Hepatocyte (in vitro differentiated cells): Measurements from ENCODE around the gene STK24. TPM values are rescaled to one million over a fixed set of nuclear protein-coding genes. Genes with fewer than 3 reads are reported as not detected.

Experiments
- DNase-seq: peaks from one replicate; pipeline ENCODE4 v3.0.0-alpha.2; 2016; ENCODE audit warnings: low spot score
- H2AFZ ChIP-seq: fragments of 200-600 bp; sonication (generic); 2 replicates; pipeline ENCODE4 v1.6.0; 2016; ENCODE audit warnings: antibody characterized with exemption, mild to moderate bottlenecking
- H3K27ac ChIP-seq: fragments of 200-600 bp; sonication (generic); 2 replicates; pipeline ENCODE4 v1.5.1; 2016; ENCODE audit warnings: mild to moderate bottlenecking
- H3K27me3 ChIP-seq: fragments of 200-600 bp; sonication (generic); 2 replicates; pipeline ENCODE4 v1.6.1; 2016
- H3K36me3 ChIP-seq: fragments of 200-600 bp; sonication (generic); replicated peaks from 2 replicates; pipeline ENCODE4 v1.5.1; 2016; ENCODE audit warnings: low read depth; ENCODE audit not compliant: insufficient read depth
- H3K4me1 ChIP-seq: fragments of 200-600 bp; sonication (generic); 2 replicates; pipeline ENCODE4 v1.5.1; 2016; ENCODE audit warnings: mild to moderate bottlenecking, moderate library complexity; ENCODE audit not compliant: insufficient read depth
- H3K4me2 ChIP-seq: fragments of 200-600 bp; sonication (generic); 2 replicates; pipeline ENCODE4 v1.6.0; 2016
- H3K4me3 ChIP-seq: fragments of 200-600 bp; sonication (generic); 2 replicates; pipeline ENCODE4 v1.5.1; 2016; ENCODE audit warnings: mild to moderate bottlenecking
- H3K79me2 ChIP-seq: fragments of 200-600 bp; sonication (generic); 2 replicates; pipeline ENCODE4 v1.6.0; 2017; ENCODE audit warnings: mild to moderate bottlenecking
- H3K9me2 ChIP-seq: fragments of 200-600 bp; sonication (generic); replicated peaks from 2 replicates; pipeline ENCODE4 v1.6.0; 2017; ENCODE audit warnings: mild to moderate bottlenecking; ENCODE audit not compliant: insufficient read depth
- H3K9me3 ChIP-seq: fragments of 200-600 bp; sonication (generic); 2 replicates; pipeline ENCODE4 v1.5.1; 2016; ENCODE audit warnings: low read depth, mild to moderate bottlenecking
- H4K20me1 ChIP-seq: fragments of 200-600 bp; sonication (generic); 2 replicates; pipeline ENCODE4 v1.6.0; 2016; ENCODE audit warnings: mild to moderate bottlenecking; ENCODE audit not compliant: insufficient read depth, poor library complexity, severe bottlenecking
- EZH2 ChIP-seq: fragments of 200-600 bp; sonication (generic); IDR thresholded peaks from 2 replicates; pipeline ENCODE4 v1.6.1; 2016; ENCODE audit warnings: antibody characterized with exemption, mild to moderate bottlenecking, borderline replicate concordance
- EZH2phosphoT487 ChIP-seq: fragments of 200-600 bp; sonication (generic); IDR thresholded peaks from one replicate; pipeline ENCODE4 v1.6.1; 2018; ENCODE audit warnings: antibody characterized with exemption, mild to moderate bottlenecking, low read depth, moderate library complexity; ENCODE audit not compliant: unreplicated experiment, severe bottlenecking
- WGBS: methylation state at CpG from one replicate; pipeline ENCODE4 v1.1.6; 2016; ENCODE audit warnings: low lambda C conversion rate; ENCODE audit errors: missing lambda C conversion rate; 5-methylcytosine and 5-hydroxymethylcytosine counted together
- polyA plus RNA-seq: library from polyadenylated mRNA; unstranded; fragments of >200 nt; fragmentation: Nextera tagmentation; extraction: Ambion mirVana; gene quantifications from 2 replicates; pipeline ENCODE4 v1.2.1, GENCODE V29; 2016
- total RNA-seq: library from RNA; depleted of rRNA; stranded (reverse); fragments of >200 nt; gene quantifications from 2 replicates; pipeline ENCODE4 v1.2.3, GENCODE V29; 2014
- TF ChIP-seq, protein P1 (sequence below): fragments of 200-600 bp; sonication (generic); IDR thresholded peaks from 2 replicates; pipeline ENCODE4 v1.5.1; 2016; ENCODE audit warnings: antibody characterized with exemption, mild to moderate bottlenecking; ENCODE audit not compliant: poor library complexity

STK24 gene
- total and polyA plus RNA-seq, 2 experiments from 2014 or later = 71.2 to 74.4 TPM

DNA sequence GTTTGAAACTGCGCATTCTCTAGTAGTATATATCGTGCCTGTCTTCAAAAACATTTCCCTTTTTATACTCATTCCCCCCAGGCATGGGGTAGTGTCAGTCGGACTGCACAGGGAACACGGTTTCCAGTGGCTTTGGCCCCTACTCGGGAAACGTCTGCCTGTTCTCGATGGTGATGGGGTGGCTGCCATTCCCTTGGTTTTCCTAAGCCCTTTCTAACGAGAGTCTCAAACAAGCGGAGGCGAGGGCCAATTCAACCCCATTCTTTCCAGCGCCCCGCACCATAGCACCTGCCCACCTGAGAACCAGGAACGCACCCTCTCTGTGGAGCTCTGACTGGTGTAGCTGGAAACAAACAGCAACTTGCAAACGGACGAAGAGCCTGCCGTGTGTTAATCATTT, 127.6 kb downstream of the STK24 start:
- DNase-seq = no peak
- no peaks in the 10 kb centered on the region for H3K9me2 ChIP-seq
- H3K79me2 ChIP-seq = peaks cover 6% of the 10 kb centered on the region
- WGBS = 86% methylated on average over 16 of the region's 16 CpGs
- H3K4me1 ChIP-seq = peaks cover 6% of the 10 kb centered on the region
- H3K27me3 ChIP-seq = no peaks in the 10 kb centered on the region
- no peaks in the 10 kb centered on the region for H4K20me1 ChIP-seq
- TF ChIP-seq, protein P1, sequence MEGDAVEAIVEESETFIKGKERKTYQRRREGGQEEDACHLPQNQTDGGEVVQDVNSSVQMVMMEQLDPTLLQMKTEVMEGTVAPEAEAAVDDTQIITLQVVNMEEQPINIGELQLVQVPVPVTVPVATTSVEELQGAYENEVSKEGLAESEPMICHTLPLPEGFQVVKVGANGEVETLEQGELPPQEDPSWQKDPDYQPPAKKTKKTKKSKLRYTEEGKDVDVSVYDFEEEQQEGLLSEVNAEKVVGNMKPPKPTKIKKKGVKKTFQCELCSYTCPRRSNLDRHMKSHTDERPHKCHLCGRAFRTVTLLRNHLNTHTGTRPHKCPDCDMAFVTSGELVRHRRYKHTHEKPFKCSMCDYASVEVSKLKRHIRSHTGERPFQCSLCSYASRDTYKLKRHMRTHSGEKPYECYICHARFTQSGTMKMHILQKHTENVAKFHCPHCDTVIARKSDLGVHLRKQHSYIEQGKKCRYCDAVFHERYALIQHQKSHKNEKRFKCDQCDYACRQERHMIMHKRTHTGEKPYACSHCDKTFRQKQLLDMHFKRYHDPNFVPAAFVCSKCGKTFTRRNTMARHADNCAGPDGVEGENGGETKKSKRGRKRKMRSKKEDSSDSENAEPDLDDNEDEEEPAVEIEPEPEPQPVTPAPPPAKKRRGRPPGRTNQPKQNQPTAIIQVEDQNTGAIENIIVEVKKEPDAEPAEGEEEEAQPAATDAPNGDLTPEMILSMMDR = no peak
- TF ChIP-seq EZH2phosphoT487 = no peak
- no peak for TF ChIP-seq EZH2
- H2AFZ ChIP-seq = no peak overlapping the region
- H3K4me2 ChIP-seq = no peak overlapping the region
- H3K4me3 ChIP-seq = no peak overlapping the region
- no peaks in the 10 kb centered on the region for H3K36me3 ChIP-seq
- no peaks in the 10 kb centered on the region for H3K9me3 ChIP-seq
- H3K27ac ChIP-seq = peak overlapping the region; percentile 51

DNA sequence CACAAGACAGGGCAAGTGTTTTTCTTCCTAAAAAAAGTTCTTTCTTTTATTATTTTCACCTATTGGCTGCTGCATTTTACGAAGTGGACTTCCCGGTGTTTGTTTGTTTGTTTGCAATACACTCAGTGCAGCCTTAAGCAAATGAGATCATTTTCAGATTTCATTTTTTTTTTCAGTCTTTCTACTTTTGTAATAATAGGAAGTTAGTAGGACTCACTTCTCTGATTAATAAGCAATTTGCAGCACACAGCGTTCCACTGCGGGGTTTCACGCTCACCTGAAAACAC, 128.3 kb downstream of the STK24 start:
- Histone ChIP-seq H4K20me1 (no peaks in the 10 kb centered on the region), H3K9me3 (no peaks in the 10 kb centered on the region), H3K4me3 (no peak overlapping the region), H3K79me2 (peaks cover 6% of the 10 kb centered on the region), H3K36me3 (no peaks in the 10 kb centered on the region), H2AFZ (no peak overlapping the region), H3K4me1 (peaks cover 6% of the 10 kb centered on the region), H3K27me3 (no peaks in the 10 kb centered on the region), H3K4me2 (no peak overlapping the region), H3K9me2 (no peaks in the 10 kb centered on the region), H3K27ac (no peak overlapping the region)
- DNase-seq = no peak
- TF ChIP-seq EZH2phosphoT487 = no peak
- TF ChIP-seq, protein P1 = no peak
- no peak for TF ChIP-seq EZH2
- WGBS = 96% methylated on average over 5 of the region's 5 CpGs

DNA sequence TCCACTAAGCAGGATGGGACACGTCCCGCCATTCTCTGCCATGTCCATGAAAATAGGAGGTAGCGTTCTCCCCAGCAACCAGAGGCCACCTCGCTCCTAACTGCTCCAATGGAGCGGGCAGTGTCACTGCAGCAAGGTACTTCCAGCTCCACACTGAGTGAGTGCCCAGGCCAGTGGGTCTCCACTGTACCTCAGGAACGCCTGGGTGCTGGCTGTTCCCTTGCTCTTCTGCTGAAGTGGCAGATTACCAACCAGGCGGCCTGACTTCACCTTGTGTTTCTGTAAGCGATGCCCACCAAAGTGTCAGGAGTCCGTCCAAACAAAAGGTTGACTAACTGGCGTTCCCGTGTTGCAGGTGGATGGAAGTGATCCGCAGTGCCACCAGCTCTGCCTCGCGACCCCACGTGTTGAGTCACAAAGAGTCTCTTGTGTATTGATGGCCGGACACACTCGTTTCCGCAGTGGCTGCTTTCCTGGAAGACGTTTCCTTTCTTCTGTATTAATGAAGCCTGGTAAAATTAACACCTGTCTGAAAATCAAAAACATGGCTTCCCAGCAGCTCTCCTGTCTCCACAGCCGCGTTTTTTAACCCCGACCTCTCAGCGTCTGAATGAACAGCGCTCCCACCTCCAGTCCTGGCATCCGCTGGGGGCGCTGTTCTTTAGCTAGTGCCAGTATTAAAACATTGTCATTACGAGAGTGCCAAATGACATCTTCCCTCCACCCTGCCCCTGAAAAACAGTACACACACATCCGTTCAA, 128.8 kb downstream of the STK24 start:
- H3K27ac ChIP-seq = no peak overlapping the region
- no peak overlapping the region for H3K4me2 ChIP-seq
- H3K4me1 ChIP-seq = peaks cover 6% of the 10 kb centered on the region
- H3K9me2 ChIP-seq = no peaks in the 10 kb centered on the region
- peaks cover 6% of the 10 kb centered on the region for H3K79me2 ChIP-seq
- no peak overlapping the region for H3K4me3 ChIP-seq
- H3K27me3 ChIP-seq = no peaks in the 10 kb centered on the region
- no peaks in the 10 kb centered on the region for H3K9me3 ChIP-seq
- H2AFZ ChIP-seq = no peak overlapping the region
- DNase-seq = peak; percentile 48
- H3K36me3 ChIP-seq = no peaks in the 10 kb centered on the region
- no peaks in the 10 kb centered on the region for H4K20me1 ChIP-seq
- no peak for TF ChIP-seq EZH2
- TF ChIP-seq, protein P1 = peak; percentile 39
- WGBS = 86% methylated on average over 28 of the region's 28 CpGs
